Measurements from ENCODE around the gene NCOA4.
"Not testable (repeated sequence)": the region's sequence is repeated elsewhere in the genome, so short reads cannot be mapped to it uniquely, and the experiment has no call there.

The NCOA4 gene

DNA sequence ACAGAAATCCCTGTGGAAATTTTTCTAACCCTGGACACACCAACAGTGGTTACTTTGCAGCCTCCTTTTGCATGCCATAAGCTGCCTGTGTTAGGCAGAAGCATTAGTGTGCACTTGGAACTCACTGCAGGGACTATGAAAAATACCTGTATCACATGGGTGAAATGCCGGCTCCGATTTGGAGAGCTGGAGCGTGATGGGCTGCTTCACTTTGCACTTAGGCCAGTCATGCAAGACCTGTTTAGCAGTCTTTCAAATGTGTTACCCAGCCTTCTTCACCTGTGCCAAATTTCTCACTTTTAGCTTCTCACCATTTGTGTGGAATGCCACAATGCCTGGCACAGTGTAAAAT is 11.3 kb downstream of the NCOA4 start:
- DNase-seq: no peak

DNA sequence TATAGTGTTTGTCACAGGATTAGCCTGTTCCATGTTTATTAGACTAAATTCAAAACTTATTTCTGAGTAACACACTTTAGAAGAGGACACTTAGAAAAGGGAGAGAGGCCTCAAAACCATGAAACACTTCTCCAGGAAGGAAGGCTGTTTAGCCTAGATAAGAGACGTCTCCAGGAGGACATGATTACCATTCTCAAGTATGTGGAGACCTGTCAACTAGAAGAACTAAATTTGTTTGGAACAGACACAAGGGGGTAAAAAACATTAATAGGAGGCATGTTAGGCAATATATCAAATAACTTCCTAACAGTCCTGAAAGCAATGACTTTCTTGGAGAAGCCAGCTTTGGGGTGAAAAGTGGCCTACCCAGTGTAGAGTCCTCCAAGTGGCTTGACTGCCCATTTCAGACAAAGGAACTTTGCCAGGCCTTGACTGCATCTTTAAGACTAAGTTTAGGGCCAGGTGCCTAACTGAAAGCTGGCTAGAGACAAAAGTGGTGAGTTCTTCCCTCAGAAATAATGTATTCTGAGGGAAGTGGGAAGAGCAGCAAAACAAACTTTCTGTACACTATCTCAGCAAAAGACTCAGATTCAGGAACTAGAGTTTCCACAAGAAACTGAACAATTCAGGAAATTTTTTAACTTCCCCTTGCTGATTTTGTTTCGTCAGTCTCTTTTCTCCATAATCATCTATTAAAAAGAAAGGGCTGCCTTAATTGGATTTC is 11.8 kb downstream of the NCOA4 start:
- no peak for DNase-seq

DNA sequence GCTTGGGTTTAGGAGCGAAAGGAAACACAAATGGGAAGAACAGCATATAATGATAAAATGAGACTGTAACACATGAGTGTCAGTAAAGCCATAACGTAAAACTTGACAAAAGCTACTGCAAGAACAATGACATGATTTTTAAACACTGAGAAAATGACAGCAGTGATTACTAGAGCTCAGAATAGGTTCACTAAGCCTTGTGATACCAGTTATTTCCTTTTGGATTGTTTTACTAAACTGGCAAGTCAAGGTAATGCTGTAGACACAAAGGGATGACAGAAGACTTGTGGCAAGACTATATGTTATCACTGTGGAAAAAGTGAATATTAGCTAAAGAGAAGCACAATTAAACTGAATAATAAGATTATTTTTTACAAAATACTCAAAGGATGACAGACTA is 12.7 kb downstream of the NCOA4 start:
- DNase-seq: no peak

DNA sequence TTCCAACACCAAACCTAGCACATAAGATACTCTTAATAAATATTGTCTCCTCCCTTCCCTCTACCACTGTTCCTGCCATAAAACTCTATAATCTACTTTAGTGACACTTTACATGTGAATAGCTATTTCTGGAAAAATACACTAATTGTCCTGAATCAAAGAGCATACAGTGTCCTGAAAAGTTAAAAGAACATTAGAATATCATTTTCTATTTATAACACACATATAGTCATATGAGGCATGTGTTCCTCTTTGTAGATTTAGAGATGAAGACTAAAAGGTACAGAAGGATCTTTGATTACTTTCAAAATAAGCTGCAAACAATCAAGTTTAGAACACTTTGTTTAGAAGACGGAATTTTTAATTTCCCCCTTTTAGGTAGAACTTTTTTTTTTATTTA is 13.6 kb downstream of the NCOA4 start:
- DNase-seq: no peak

DNA sequence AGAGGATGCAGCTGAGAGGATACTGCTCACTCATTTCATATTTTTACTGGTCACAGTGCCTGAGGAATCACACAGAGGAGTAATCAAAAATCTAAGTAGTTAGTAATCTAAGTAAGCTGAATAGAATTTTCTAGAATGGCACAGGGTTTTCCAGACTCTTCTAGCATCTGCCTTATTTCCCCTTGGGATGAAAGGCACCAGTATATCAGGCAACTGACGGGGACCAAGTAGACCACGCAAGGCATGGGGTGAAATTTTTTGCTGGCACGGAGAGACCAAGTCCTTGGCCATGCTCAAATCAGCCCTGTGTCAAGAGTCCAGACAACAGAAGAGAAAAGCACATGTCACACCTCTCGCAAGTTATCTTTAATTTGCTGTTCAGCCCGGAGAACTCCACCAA is 14.2 kb downstream of the NCOA4 start:
- DNase-seq: no peak

DNA sequence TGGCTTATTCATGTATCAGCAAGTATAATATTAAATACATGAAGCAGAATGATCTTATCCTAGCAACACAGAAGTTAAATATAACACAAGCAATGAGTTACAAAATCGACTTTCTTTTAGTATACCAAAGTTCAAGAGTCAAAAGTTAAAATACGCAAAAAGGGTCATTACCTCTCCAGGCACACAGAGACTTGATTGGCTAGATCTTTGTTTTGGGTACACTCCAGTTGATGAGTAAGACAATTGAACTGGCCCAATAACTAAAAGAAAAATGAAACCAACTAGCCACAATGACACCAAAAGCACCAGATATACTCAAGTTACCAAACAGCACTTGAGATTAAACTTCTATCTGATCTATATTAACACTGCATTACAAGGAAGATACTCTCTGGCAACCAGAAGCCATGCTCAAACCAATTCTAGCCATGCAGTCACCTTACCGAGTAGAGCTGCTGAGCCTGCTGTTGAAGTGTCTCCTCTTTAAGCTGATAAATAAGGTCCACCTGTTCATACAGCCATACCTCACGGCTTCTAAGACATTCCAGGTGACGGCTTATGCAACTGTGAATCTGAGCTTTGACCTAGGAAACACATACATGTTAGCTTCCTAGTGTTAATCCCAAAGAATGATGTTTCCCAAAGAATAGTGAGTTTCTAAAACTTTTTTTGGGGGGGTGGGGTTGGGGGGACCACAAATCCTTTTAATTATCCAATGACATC is 15.6 kb downstream of the NCOA4 start:
- no peak for DNase-seq

DNA sequence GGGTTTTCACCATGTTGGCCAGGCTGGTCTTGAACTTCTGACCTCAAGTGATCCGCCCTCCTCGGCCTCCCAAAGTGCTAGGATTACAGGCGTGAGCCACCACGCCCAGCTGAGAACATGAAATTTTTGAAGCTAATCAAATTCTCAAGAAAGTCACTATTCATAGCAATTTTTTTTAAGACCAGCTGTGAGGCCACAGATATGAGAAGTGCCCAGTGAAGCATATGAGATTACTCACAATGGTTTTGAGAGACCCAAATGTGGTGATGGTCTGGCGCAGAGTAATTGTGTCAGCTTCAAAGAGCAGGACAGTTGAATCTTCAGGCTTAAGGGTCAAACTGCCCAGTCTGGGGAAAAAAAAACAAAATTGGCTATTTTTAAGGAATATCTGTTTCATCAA is 16.2 kb downstream of the NCOA4 start:
- DNase-seq: no peak

DNA sequence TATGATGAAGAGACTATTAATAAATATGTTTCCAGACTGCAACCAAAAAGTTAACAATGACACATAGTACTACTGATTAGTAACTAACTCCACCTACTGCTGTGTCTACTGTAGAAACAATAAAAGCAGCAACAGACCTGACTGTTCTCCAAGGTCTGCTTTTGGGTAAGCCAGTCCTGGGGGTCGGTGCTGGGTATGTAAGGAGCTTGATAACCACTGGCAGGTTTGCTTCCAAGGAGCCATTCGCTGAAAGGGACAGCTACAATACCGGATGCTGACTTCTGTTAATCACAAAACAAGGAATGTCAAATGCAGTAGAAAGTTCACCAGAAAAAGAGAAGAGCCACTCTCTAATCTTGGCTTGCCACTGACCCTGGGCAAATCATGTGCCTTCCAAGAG is 17.7 kb downstream of the NCOA4 start:
- DNase-seq: no peak

DNA sequence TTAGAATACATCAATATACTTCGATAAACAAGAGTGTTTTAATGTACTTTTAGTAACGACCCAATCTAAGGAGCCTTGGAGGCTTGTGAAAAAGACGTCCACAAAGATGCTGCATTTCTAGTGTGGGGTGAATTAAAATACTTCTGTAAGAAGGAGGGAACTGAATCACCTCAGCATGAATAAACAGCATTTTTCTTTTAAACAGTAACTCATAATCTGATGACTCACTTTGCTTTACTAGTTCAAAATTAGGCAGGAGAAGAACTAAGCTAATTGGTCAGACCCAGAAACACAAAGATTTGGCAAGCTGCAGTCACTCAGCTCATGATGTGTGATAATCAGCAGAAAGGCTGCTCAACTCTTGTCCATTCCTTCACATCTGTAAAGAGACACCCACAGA is 24.2 kb downstream of the NCOA4 start:
- no peak for DNase-seq

DNA sequence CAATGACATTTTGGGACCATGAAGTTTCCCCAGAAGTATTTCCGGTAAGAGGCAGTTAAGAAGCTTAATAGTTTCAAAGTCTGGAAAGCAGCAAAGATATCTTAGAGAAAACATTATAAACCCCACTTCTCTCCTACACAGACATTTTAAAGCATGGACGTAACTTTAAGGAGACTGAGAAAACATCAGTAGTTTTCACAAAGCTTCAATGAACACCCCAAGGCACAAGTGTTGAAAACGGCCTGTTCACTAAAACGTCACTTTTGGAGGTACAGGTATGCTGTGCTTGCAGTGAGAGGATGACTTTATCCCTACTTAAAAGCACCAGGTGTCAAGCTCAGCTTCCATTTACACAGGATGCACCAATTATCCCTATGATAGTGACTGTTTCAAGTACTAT is 25.0 kb downstream of the NCOA4 start:
- no peak for DNase-seq

DNA sequence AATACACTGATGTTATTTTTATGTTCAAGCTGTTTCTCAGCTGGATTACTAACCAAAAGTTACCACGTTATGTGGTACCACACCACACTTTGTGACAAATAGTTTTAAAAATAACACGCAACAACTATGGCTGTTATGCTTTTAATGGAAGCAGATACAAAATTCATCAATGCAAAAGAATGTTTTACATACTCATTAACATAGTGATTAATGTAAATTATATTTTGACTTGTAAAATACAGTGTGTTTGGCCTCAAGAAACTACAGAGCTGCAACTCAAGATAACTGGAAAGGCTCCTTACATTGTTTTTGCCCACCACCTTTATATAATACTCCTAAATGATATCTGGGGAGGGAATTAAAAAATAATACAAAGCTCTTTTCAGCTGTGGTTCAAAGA is 25.5 kb downstream of the NCOA4 start:
- DNase-seq: no peak

DNA sequence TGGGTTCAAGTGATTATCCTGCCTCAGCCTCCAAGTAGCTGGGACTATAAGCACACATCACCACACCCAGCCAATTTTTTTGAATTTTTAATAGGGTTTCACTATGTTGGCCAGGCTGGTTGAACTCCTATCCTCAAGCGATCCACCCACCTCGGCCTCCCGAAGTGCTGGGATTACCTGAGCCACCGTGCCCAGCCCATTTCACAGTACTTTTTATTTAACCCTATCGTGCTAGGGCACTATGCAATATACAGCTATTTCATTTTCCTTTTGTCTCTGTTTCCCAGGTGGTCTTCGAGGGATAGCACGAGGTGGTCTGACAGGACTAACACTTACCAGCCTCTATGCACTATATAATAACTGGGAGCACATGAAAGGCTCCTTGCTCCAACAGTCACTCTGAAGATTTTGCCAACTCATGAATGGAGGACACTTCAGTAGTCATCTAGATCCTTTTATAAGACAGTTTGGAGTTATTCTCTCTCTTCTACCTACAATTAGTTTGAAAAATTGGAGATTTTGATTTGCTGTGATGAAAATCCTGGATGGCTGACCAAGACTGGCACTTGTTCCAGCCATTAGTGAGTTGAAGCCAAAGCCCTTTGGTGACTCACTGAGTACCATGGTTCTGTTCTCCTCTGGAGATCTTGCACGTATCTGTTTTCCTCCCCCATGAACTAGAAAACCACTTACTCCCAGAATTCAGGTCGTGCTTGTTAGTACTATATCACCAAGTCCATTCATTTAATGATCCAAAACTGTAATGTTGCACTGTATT is 27.3 kb downstream of the NCOA4 start:
- DNase-seq: no peak

DNA sequence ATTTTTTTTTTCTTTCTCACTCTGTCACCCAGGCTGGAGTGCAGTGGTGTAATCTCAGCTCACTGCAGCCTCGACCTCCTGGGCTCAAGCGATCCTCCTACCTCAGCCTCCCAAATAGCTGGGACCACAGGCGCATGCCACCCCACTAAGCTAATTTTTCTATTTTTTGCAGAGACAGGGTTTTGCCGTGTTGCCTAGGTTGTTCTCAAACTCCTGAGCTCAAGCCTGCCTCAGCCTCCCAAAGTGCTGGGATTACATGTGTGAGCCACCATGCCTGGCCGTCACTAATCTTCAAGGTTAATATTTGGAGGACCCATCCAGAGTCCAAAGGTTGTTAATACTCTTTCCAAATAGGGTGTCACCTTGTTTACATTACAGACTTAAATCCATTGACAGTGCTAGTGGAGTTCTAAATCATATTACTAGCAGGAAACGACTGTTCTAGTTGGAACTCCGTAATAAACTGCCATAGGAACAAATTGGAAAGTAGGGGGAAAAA is 28.2 kb downstream of the NCOA4 start:
- DNase-seq: not testable (repeated sequence)

DNA sequence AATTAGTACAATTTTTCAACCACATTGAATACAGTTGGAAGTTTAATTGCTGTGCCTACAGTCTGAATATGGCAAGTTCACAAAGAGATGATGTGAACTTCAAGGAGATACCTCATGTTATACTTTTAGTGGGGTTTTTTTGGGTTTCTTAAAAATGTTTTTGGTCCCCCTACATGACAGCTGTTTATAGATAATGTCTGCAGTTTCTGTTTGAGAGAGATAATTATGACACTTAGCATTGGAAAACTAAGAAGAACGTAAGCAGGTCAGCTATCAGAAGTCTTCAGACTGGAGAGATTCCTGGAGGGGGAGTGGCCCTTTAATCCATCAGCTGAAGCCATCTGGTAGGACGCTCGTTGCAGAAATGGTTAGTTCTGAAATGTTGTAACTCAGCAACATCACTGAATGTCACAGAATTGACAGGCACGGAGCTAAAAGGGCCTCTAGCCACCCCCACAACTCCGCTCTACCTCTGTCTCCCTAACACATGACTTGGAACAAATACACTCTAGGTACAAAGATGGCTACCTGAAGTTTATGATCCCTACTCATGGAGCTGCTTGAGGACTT is 29.2 kb downstream of the NCOA4 start:
- DNase-seq: no peak

DNA sequence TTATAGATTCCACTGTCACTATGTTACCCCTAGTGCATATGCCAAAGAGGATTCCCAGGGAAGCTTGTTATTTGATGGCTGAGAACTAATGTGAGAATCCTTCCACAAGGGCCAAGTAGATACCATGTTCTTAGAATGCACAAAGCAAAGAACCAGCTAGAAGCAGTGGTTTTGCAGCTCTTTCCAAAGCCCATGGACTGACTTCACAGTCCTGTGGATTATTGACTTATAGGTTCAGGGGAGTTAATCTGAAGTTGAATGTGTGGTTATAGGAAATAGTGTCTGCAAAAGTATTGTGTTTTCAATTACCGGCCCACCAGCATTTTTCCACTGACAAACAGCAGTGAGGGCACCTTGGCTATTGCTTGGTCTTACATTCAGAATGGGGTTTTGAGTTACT is 29.9 kb downstream of the NCOA4 start:
- DNase-seq: no peak

DNA sequence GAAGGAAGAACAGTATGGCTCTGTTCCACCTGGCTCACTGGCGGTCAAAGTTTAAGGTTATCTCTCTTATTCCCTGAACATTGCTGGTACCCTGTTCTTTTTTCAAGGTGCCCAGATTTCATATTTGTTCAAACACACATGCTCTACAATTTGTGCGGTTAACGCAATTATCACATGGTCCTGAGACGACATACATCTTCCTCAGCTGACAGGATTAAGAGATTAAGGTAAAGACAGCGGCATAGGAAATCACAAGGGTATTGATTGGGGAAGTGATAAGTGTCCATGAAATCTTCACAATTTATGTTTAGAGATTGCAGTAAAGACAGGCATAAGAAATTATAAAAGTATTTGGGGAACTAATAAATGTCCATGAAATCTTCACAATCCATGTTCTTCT is 30.5 kb downstream of the NCOA4 start:
- not testable (repeated sequence) for DNase-seq

DNA sequence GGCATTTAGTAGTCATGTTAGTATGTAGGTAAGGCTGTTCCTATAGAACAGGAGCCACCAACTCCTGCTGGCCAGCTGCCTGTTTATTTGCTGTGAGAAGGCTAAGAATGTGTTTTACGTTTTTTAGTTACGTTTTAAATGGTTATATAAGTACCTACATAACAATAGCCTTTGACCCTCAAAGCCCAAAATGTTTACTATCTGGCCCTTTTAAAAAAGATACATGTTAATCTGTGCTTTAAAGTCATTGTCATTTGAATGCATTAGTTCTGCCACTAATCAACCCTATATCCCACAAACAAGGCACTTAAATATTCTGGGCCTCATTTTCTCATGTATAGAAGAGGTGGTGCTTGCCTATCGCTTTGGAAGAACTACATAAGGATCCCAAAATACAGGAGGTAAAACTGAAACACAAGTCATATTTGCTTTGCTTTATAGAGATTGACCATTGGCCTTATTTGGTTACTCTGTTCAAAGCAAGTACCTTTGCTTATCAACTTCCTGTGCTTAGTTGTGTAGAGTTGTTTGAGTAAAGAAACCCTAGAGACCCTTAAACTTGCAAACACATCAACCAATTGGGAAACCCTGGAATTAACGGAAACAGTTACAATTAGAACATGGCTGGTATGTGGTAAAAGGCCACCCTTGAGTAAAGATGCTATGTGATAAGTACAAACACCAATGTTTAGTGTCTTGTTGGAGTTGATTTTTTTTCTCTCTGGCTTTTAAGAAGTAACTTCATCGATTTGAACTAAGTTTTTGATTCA is 32.2 kb downstream of the NCOA4 start:
- no peak for DNase-seq

DNA sequence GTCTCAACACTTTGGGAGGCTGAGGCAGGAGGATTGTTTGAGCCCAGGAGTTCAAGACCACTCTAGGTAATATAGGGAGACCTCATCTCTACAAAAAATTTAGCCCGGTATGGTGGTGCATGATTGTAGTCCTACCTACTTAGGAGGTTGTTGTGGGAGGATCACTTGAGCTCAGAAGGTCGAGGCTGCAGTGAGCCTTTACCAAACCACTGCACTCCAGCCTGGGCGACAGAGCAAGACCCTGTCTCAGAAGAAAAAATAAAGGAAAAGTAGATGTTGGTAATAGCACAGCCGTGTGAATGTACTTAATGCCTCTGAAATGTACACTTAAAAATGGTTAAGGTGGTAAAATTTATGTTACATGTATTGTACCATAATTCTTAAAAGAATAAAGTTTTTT is 32.9 kb downstream of the NCOA4 start:
- DNase-seq: no peak

DNA sequence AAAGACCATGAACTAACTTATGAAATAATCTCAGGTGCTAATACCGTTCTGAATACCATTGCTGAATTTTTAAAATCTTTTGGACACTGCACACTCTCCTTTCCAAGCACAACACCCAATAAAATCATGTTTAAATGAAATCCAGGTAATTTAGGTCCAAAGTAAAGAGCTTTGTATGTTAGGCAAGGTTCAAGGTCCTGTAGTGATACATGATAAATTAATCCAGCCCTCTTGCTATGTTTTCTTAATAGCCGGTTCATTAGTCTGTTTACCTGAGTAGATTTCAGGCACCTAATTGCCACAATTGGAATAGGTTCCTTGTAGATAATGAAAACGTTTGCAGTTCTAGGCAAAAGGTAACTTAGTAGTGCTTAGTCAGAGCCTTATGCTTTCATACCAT is 44.8 kb downstream of the NCOA4 start:
- not testable (repeated sequence) for DNase-seq

DNA sequence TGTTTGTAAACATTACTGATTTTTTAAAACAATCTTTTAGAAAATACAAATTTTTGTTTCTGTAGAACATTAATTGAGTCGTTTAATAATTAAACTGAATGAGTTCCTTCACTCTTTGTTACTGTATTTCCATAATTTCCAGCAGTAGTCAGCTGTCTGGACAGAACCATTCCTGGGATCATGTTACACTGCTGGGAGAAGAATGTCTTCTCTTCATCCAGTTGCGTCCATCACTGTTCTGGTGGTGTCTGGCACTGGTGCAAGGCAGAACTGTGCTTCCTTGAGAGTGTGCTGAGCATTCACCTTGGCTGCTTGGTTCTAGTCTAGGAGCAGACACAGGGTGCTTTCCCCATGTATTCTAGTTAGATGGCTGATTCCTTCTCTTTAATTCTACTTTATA is 46.0 kb downstream of the NCOA4 start:
- DNase-seq: not testable (repeated sequence)

DNA sequence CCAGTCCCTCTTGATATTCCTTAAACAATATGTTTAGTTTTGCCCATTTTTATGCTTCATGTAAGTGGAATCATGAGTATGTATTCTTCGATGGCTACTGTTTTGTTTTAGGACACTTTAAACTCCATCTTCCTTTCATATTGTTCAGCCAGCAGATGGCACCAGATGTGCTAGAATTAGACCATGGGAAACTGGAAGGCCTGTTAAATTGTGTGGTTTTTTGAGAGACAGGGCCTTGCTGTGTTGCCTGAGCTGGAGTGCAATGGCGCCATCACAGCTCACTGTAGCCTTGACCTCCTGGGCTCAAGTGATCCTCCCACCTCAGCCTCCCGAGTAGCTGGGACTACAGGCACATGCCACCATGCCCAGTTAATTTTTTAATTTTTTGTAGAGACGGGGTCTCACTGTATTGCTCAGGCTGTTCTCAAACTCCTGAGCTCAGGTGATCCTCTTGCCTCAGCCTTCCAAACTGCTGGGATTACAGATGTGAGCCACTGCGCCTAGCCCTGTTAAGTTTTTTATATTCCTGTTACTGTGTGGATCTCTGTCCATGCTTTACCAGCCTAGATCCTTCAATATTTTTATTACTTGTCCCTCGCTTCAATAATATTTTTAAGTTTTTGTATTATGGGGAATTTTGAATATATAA is 46.8 kb downstream of the NCOA4 start:
- not testable (repeated sequence) for DNase-seq

DNA sequence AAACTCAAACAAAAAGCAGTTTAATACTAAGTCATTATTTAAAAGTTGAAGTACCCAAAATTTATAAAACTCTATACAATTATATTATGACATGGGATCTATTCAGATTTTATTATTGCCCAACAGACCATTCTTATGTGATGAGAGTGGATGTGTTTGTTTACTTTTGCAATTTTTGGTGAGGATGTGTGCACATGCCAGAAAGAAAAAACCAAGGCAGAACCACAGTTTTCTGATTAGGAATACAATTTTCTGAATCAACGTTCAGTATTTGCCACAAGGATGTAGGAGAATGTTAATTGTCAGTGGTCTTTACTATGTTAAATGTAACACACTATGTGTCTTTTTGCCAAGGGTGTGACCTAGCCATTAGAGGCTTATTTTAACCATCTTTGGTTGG is 49.1 kb downstream of the NCOA4 start:
- not testable (repeated sequence) for DNase-seq
